Sigmoid colon (tissue), 7 donors: ENCODE results near the gene RXRA. TPM values are rescaled to one million over a fixed set of nuclear protein-coding genes. Genes with fewer than 3 reads are reported as not detected.
A peak's percentile ranks its signal among the peaks of the same experiment; 100 is the strongest.

Experiments used
- DNase-seq: peaks from one replicate; pipeline ENCODE4 v3.0.0-alpha.2; 2019
- H3K27ac ChIP-seq, 4 donors: fragments of 200-600 bp; sonication (generic); one replicate each; pipeline ENCODE4 v1.5.1; 2016 to 2019; ENCODE audit warnings: mild to moderate bottlenecking in 1 of 4
- H3K27me3 ChIP-seq, 3 donors: fragments of 200-600 bp; sonication (generic); one replicate each; pipeline ENCODE4 v1.5.1; 2019; ENCODE audit warnings: mild to moderate bottlenecking in 1 of 3
- H3K36me3 ChIP-seq, 4 donors: fragments of 200-600 bp; sonication (generic); one replicate each; pipeline ENCODE4 v1.5.1; 2016 to 2019
- H3K4me1 ChIP-seq, 4 donors: fragments of 200-600 bp; sonication (generic); one replicate each; pipeline ENCODE4 v1.5.1; 2017 to 2019
- H3K4me3 ChIP-seq, 4 donors: fragments of 200-600 bp; sonication (generic); one replicate each; pipeline ENCODE4 v1.5.1; 2017 to 2019; ENCODE audit warnings: mild to moderate bottlenecking in 2 of 4, moderate library complexity in 1 of 4
- H3K9me3 ChIP-seq, 4 donors: fragments of 200-600 bp in 3 of 4; sonication (generic) in 3 of 4; one replicate each; pipeline versions ENCODE4 v1.5.1 to v1.6.1; 2013 to 2019
- EP300 ChIP-seq, 4 donors: sonication (generic); formaldehyde crosslinking; IDR thresholded peaks; one replicate each; pipeline ENCODE4 v1.6.1; 2017; ENCODE audit warnings: antibody characterized with exemption in 4 of 4
- POLR2A ChIP-seq, 2 donors: fragments of 450-650 bp; IDR thresholded peaks; one replicate each; pipeline ENCODE4 v1.6.1; 2016; ENCODE audit warnings: antibody characterized with exemption in 2 of 2, mild to moderate bottlenecking in 2 of 2, moderate library complexity in 2 of 2
- POLR2AphosphoS5 ChIP-seq, 4 donors: sonication (generic); formaldehyde crosslinking; IDR thresholded peaks; one replicate each; pipeline ENCODE4 v1.6.1; 2017; ENCODE audit warnings: antibody characterized with exemption in 4 of 4
- WGBS, 2 donors: extraction: QIAGEN DNeasy Blood & Tissue Kit; methylation state at CpG; one replicate each; pipeline ENCODE4 v1.1.7; 2013; 5-methylcytosine and 5-hydroxymethylcytosine counted together
- intact Hi-C: fragments of 100-400 bp; cut with DNase I; formaldehyde crosslinking; loops from one replicate; pipeline ENCODE4 v1.15.1; 2023
- polyA plus RNA-seq, 3 donors: library from polyadenylated mRNA; stranded (reverse); fragments of 200-250 nt; gene quantifications; one replicate each; pipeline ENCODE4 v1.2.3, GENCODE V29; 2013
- total RNA-seq, 4 donors: library from RNA; depleted of rRNA; stranded (reverse); fragments of >200 nt; gene quantifications; one replicate each; pipeline ENCODE4 v1.1.0, GENCODE V29; 2016
- TF ChIP-seq, protein P1 (sequence below), 4 experiments: fragments of 450-650 bp in 3 of 4; fragments of 200-600 bp in 1 of 4; IDR thresholded peaks; one replicate each; pipeline ENCODE4 v1.5.1; 2016 to 2019; ENCODE audit warnings: antibody characterized with exemption in 4 of 4, mild to moderate bottlenecking in 3 of 4, moderate library complexity in 2 of 4
- donor health status: healthy with polysubstance abuse.
- donor health status: Bipolar disorder and iron deficiency.
- donor health status: healthy.

Gene RXRA
- total and polyA plus RNA-seq, 7 donors: 26.7 to 50.8 (median 35.7) TPM

DNA sequence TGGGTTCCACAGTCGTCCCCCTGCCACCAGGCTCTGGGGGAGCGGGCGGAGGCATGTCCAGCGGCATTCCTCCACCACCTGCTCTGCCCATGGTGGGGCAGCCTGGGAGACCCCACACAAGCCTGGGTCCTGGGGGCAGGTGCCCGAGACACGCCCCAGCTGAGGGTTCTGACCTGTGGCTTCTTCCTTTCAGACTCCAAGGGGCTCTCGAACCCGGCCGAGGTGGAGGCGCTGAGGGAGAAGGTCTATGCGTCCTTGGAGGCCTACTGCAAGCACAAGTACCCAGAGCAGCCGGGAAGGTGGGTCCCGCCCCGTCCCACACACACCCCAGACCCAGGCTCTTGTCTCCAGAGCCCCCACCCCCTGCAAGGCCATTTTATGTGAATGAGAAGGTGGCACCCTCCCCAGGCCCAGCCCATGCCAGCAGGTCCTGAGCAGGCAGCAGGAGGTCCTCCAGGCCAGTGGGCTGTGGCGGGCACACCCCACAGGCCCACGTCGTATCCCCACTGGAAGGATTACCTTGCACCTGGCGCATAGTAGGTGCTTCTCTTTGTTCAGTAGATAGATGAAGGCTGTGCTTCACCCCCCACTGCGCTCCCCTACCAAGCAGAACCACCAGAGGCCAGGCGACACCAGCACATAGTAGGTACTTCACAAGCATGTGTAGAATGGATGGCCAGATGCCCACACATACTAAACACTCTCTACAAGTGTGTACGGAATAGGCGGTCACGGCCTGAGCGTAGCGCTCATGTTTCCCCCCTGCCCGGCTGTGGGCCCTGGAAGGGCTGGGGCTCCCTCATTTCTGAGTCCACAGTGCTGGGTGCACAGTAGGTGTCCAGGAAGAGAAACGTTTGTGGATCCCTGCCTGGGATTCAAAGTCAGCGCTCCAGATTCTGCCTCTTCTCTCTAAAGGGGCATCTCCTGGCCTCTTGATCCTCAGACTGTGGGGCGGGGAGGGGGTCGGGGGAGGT is 107.9 kb downstream of the RXRA start:
- TF ChIP-seq POLR2AphosphoS5 (IDR thresholded peaks at IDR 0.05) (no peak), POLR2A (IDR thresholded peaks at IDR 0.05) (no peak), EP300 (IDR thresholded peaks at IDR 0.05) (no peak)
- TF ChIP-seq, protein P1, sequence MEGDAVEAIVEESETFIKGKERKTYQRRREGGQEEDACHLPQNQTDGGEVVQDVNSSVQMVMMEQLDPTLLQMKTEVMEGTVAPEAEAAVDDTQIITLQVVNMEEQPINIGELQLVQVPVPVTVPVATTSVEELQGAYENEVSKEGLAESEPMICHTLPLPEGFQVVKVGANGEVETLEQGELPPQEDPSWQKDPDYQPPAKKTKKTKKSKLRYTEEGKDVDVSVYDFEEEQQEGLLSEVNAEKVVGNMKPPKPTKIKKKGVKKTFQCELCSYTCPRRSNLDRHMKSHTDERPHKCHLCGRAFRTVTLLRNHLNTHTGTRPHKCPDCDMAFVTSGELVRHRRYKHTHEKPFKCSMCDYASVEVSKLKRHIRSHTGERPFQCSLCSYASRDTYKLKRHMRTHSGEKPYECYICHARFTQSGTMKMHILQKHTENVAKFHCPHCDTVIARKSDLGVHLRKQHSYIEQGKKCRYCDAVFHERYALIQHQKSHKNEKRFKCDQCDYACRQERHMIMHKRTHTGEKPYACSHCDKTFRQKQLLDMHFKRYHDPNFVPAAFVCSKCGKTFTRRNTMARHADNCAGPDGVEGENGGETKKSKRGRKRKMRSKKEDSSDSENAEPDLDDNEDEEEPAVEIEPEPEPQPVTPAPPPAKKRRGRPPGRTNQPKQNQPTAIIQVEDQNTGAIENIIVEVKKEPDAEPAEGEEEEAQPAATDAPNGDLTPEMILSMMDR (IDR thresholded peaks at IDR 0.05): no peak
- H3K36me3 ChIP-seq: peaks cover 0 to 36% (median 7%) of the 10 kb centered on the region in 4 donors
- H3K9me3 ChIP-seq: no peaks in the 10 kb centered on the region
- WGBS, 2 donors: 70 to 81% methylated on average over 30 of the region's 30 CpGs
- peaks cover 0 to 77% (median 72%) of the 10 kb centered on the region in 4 donors for H3K4me1 ChIP-seq
- intact Hi-C loops: loop anchor here (1.0 to 2.0 kb wide), 3 partner anchors 47 to 107 kb away; partner anchors contain the start of gene RXRA
- DNase-seq: no peak
- no peaks in the 10 kb centered on the region for H3K27me3 ChIP-seq
- peak overlapping the region in 3 of 4 donors; percentile 11 to 24 (median 24) for H3K4me3 ChIP-seq
- H3K27ac ChIP-seq: peak overlapping the region; percentile 87 to 93 (median 90)

DNA sequence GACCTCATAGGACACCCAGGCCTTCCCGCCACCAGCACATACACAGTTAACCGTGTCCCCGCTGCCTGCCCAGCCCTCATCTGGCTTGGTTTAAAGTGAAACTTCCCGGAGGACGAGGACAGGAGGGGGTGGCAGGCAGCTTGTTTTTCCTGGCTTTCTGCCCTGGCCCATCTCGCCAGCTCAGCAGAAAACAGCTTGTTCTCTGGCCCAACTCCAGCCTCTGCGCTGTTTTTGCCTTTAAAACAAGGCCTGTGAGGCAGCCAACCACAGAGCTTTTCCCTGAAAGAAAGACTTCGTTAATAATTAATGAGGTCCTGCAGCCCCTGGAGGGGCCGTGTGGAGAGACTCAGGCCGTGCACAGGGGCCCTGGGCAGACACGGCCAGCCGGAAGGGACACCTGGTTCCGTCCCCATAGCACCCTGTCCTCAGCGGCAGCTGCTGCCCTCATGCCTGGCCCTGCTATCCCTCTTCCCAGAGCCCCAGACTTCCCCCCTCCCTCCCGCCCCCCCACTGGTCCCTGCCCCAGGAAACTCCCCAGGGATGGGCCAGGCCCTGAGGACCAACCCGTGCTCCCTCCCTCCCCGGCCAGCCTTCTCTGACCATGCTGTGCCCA is 108.7 kb downstream of the RXRA start:
- no peaks in the 10 kb centered on the region for H3K27me3 ChIP-seq
- H3K27ac ChIP-seq: peak overlapping the region; percentile 87 to 93 (median 90)
- no peaks in the 10 kb centered on the region for H3K9me3 ChIP-seq
- 8 to 48% methylated on average over 17 of the region's 17 CpGs for WGBS, 2 donors
- H3K36me3 ChIP-seq: peaks cover 0 to 32% (median 7%) of the 10 kb centered on the region in 4 donors
- H3K4me3 ChIP-seq: peak overlapping the region in 3 of 4 donors; percentile 14 to 24 (median 24)
- TF ChIP-seq POLR2A (IDR thresholded peaks at IDR 0.05) (no peak), POLR2AphosphoS5 (IDR thresholded peaks at IDR 0.05) (peak; percentile 44 to 88 (median 82)), EP300 (IDR thresholded peaks at IDR 0.05) (peak in 2 of 4 donors; percentile 79 to 82)
- TF ChIP-seq, protein P1 (IDR thresholded peaks at IDR 0.05): no peak
- peaks cover 0 to 77% (median 72%) of the 10 kb centered on the region in 4 donors for H3K4me1 ChIP-seq
- intact Hi-C loops: loop anchor here (2.0 kb wide), 2 partner anchors 68 to 108 kb away; partner anchors contain the start of gene RXRA
- DNase-seq: peak; percentile 99

DNA sequence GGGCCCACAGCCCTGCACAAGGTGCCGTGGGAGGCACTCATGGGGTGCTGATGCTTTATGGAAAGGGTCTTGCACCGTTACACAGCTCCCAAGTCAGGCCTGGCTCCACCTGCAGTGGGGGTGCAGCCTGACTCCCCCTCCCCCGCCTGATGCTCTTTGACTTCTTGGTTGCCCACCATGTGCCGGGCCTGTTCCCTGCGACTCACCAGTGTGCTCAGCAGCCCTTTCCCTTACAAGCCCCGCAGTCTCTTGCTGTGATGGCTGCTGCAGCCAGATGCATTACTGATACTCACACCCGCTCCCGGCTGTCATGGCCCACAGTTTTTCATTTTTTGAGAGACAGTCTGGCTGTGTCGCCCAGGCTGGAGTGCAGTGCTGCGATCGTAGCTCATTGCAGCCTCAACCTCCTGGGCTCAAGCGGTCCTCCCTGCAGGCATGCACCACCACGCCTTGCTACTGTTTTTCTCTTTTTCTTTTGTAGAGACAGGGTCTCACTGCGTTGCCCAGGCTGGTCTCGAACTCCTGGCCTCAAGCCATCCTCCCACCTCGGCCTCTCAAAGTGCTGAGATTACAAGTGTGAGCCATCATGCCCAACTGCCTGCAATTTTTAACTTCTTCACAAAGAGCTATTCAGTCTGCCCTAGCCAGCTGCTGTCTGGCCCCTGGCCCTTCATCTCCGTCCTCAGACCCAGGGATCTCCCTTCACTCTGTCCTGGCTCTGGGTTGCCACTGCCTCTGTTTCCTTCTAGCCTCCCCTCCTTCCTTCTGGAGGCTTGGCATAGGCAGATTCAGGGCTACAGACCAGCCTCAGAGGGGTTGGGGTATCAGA is 109.5 kb downstream of the RXRA start:
- Histone ChIP-seq H3K27me3 (no peaks in the 10 kb centered on the region), H3K36me3 (peaks cover 0 to 26% (median 5%) of the 10 kb centered on the region in 4 donors), H3K9me3 (no peaks in the 10 kb centered on the region), H3K4me3 (peak overlapping the region in 2 of 4 donors; percentile 14 to 24), H3K4me1 (peaks cover 0 to 76% (median 72%) of the 10 kb centered on the region in 4 donors), H3K27ac (peak overlapping the region; percentile 87 to 93 (median 90))
- intact Hi-C loops: loop anchor here (2.0 kb wide), 2 partner anchors 69 to 109 kb away; partner anchors contain the start of gene RXRA
- DNase-seq: no peak
- 68 to 78% methylated on average over 17 of the region's 17 CpGs for WGBS, 2 donors
- no peak for TF ChIP-seq POLR2AphosphoS5 (IDR thresholded peaks at IDR 0.05)
- no peak for TF ChIP-seq EP300 (IDR thresholded peaks at IDR 0.05)
- TF ChIP-seq, protein P1 (IDR thresholded peaks at IDR 0.05): no peak
- no peak for TF ChIP-seq POLR2A (IDR thresholded peaks at IDR 0.05)

DNA sequence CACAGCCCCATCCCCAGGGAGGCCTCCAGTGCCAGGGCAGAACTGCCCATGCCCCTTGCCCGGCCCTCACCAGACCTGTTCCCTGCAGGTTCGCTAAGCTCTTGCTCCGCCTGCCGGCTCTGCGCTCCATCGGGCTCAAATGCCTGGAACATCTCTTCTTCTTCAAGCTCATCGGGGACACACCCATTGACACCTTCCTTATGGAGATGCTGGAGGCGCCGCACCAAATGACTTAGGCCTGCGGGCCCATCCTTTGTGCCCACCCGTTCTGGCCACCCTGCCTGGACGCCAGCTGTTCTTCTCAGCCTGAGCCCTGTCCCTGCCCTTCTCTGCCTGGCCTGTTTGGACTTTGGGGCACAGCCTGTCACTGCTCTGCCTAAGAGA is 110.1 kb downstream of the RXRA start:
- H3K36me3 ChIP-seq: peaks cover 0 to 26% (median 5%) of the 10 kb centered on the region in 4 donors
- no peak for TF ChIP-seq EP300 (IDR thresholded peaks at IDR 0.05)
- TF ChIP-seq, protein P1 (IDR thresholded peaks at IDR 0.05): no peak
- TF ChIP-seq POLR2AphosphoS5 (IDR thresholded peaks at IDR 0.05): no peak
- TF ChIP-seq POLR2A (IDR thresholded peaks at IDR 0.05): no peak
- H3K27me3 ChIP-seq: no peaks in the 10 kb centered on the region
- DNase-seq: no peak
- peaks cover 0 to 72% (median 71%) of the 10 kb centered on the region in 4 donors for H3K4me1 ChIP-seq
- peak overlapping the region; percentile 87 to 93 (median 90) for H3K27ac ChIP-seq
- WGBS, 2 donors: 87 to 88% methylated on average over 12 of the region's 12 CpGs
- no peaks in the 10 kb centered on the region for H3K9me3 ChIP-seq
- intact Hi-C loops: no loop called here
- H3K4me3 ChIP-seq: no peak overlapping the region
